IMR-90 (cell line): ENCODE results near the gene IPMK. TPM values are rescaled to one million over a fixed set of nuclear protein-coding genes. Genes with fewer than 3 reads are reported as not detected.

Source experiments
- ATAC-seq: fragments of 200-7000 bp; cut with Tn5 transposase; 2 replicates; pipeline ENCODE4 v1.9.1; 2020; ENCODE audit warnings: low read depth, mild to moderate bottlenecking, moderate library complexity
- BruUV-seq: library from RNA; stranded (reverse); fragments of 400-500 nt; replicated peaks from 2 replicates; lab custom pipeline; 2021; lab: Mats Ljungman, UMichigan
- CTCF ChIA-PET: fragments of 300-600 bp; formaldehyde crosslinking; extraction: SDS; loops from one replicate; lab custom pipeline; 2021; ENCODE audit warnings: antibody characterized with exemption; lab: Yijun Ruan, JAX
- POLR2A ChIA-PET: fragments of 300-600 bp; sonication (Branson Sonifier 250); formaldehyde crosslinking; loops from one replicate; lab custom pipeline; 2022; ENCODE audit warnings: antibody characterized with exemption; ENCODE audit not compliant: unreplicated experiment; lab: Charles Lee
- DNase-seq: peaks from one replicate; pipeline ENCODE4 v3.0.0; 2013
- H2AFZ ChIP-seq: replicated peaks from 2 replicates; pipeline ENCODE3; 2013; ENCODE audit warnings: low read length, mild to moderate bottlenecking; ENCODE audit not compliant: poor library complexity
- H2AK5ac ChIP-seq: 2 replicates; pipeline ENCODE4 v1.6.1; 2013; ENCODE audit warnings: low read depth, low read length, inconsistent platforms
- H2AK9ac ChIP-seq: replicated peaks from 2 replicates; pipeline ENCODE3; 2013; ENCODE audit warnings: mild to moderate bottlenecking, low read depth, low read length, moderate library complexity; ENCODE audit not compliant: poor library complexity
- H2BK120ac ChIP-seq: 2 replicates; pipeline ENCODE4 v1.6.1; 2013; ENCODE audit warnings: low read depth, low read length, inconsistent platforms
- H2BK15ac ChIP-seq: 3 replicates; pipeline ENCODE4 v1.6.1; 2013; ENCODE audit warnings: low read depth, low read length, inconsistent platforms
- H2BK20ac ChIP-seq: 2 replicates; pipeline ENCODE4 v1.6.1; 2013; ENCODE audit warnings: low read depth, mild to moderate bottlenecking, inconsistent platforms, low read length, moderate library complexity
- H2BK5ac ChIP-seq: 2 replicates; pipeline ENCODE4 v1.6.1; 2013; ENCODE audit warnings: mild to moderate bottlenecking, low read depth, low read length, inconsistent platforms; ENCODE audit not compliant: poor library complexity, severe bottlenecking
- H3K14ac ChIP-seq: replicated peaks from 2 replicates; pipeline ENCODE4 v1.6.1; 2013; ENCODE audit warnings: low read depth, low read length, inconsistent platforms
- H3K18ac ChIP-seq: 2 replicates; pipeline ENCODE4 v1.6.1; 2013; ENCODE audit warnings: low read depth, low read length, control low read depth
- H3K23ac ChIP-seq: 2 replicates; pipeline ENCODE4 v1.6.1; 2013; ENCODE audit warnings: low read depth, low read length, inconsistent platforms
- H3K27ac ChIP-seq: 2 replicates; pipeline ENCODE4 v1.5.1; 2013; ENCODE audit warnings: mild to moderate bottlenecking, control low read depth, low read length; ENCODE audit not compliant: insufficient read depth
- H3K27me3 ChIP-seq: 2 replicates; pipeline ENCODE4 v1.6.1; 2013; ENCODE audit warnings: low read length; ENCODE audit not compliant: control insufficient read depth, insufficient read depth
- H3K36me3 ChIP-seq: 2 replicates; pipeline ENCODE4 v1.6.1; 2013; ENCODE audit warnings: low read length, mixed read lengths; ENCODE audit not compliant: control insufficient read depth, insufficient read depth
- H3K4ac ChIP-seq: 2 replicates; pipeline ENCODE4 v1.6.1; 2013; ENCODE audit warnings: low read depth, low read length, inconsistent platforms
- H3K4me1 ChIP-seq: 2 replicates; pipeline ENCODE4 v1.6.1; 2013; ENCODE audit warnings: low read length, mixed read lengths; ENCODE audit not compliant: control insufficient read depth, insufficient read depth
- H3K4me2 ChIP-seq: 2 replicates; pipeline ENCODE4 v1.6.1; 2013; ENCODE audit warnings: low read depth, mild to moderate bottlenecking, control low read depth, low read length, moderate library complexity
- H3K4me3 ChIP-seq: 2 replicates; pipeline ENCODE4 v1.5.1; 2013; ENCODE audit warnings: low read depth, mild to moderate bottlenecking, control low read depth, low read length, moderate library complexity; ENCODE audit not compliant: insufficient read depth
- H3K56ac ChIP-seq: 2 replicates; pipeline ENCODE4 v1.6.1; 2013; ENCODE audit warnings: low read length, inconsistent platforms; ENCODE audit not compliant: insufficient read depth; ENCODE audit errors: extremely low read depth
- H3K79me1 ChIP-seq, 2 experiments: 2 replicates each; pipeline ENCODE4 v1.6.1; 2013; ENCODE audit warnings: low read length in 2 of 2, inconsistent platforms in 1 of 2, low read depth in 1 of 2
- H3K9ac ChIP-seq: 2 replicates; pipeline ENCODE4 v1.6.1; 2013; ENCODE audit warnings: low read depth, low read length, control low read depth
- H3K9me1 ChIP-seq: 2 replicates; pipeline ENCODE4 v1.6.1; 2013; ENCODE audit warnings: low read length, inconsistent platforms; ENCODE audit not compliant: insufficient read depth
- H3K9me3 ChIP-seq: 2 replicates; pipeline ENCODE4 v1.6.1; 2013; ENCODE audit warnings: low read length; ENCODE audit not compliant: control insufficient read depth, insufficient read depth
- H4K20me1 ChIP-seq: 2 replicates; pipeline ENCODE4 v1.6.1; 2013; ENCODE audit warnings: low read length, inconsistent platforms; ENCODE audit not compliant: insufficient read depth
- H4K5ac ChIP-seq: 2 replicates; pipeline ENCODE4 v1.6.1; 2013; ENCODE audit warnings: mild to moderate bottlenecking, low read depth, low read length, control low read depth
- H4K8ac ChIP-seq, 2 experiments: 2 replicates each; pipeline ENCODE4 v1.6.1; 2013; ENCODE audit warnings: low read depth in 2 of 2, low read length in 2 of 2, control low read depth in 1 of 2, inconsistent platforms in 1 of 2
- H4K91ac ChIP-seq: 2 replicates; pipeline ENCODE4 v1.6.1; 2013; ENCODE audit warnings: low read depth, low read length, inconsistent platforms; ENCODE audit not compliant: insufficient read depth
- CHD1 ChIP-seq: IDR thresholded peaks from 2 replicates; pipeline ENCODE4 v1.6.1; 2012; ENCODE audit warnings: low read depth, low read length, improper control_type of control experiment
- FOS ChIP-seq: fragments of 150-350 bp; IDR thresholded peaks from 2 replicates; pipeline ENCODE4 v1.6.1; 2016; ENCODE audit warnings: low read depth, low read length
- MXI1 ChIP-seq: IDR thresholded peaks from 2 replicates; pipeline ENCODE4 v1.6.1; 2012; ENCODE audit warnings: low read depth, mild to moderate bottlenecking, low read length, moderate library complexity, borderline replicate concordance
- RFX5 ChIP-seq: IDR thresholded peaks from 2 replicates; pipeline ENCODE4 v1.8.0; 2012; ENCODE audit warnings: low read depth, mild to moderate bottlenecking, low read length, moderate library complexity
- WGBS, 2 experiments: methylation state at CpG; one replicate each; pipeline versions ENCODE4 v1.1.5 to v1.1.7; 2013; ENCODE audit warnings: missing lambda C conversion rate in 2 of 2; ENCODE audit not compliant: insufficient read length in 1 of 2; ENCODE audit errors: extremely low coverage in 2 of 2; 5-methylcytosine and 5-hydroxymethylcytosine counted together
- dilution Hi-C: fragments of 300-500 bp; cut with HindIII; formaldehyde crosslinking; loops from one replicate; pipeline ENCODE4 v1.14.3; 2018; ENCODE audit warnings: low sequenced_read_pairs; ENCODE audit not compliant: unreplicated experiment
- in situ Hi-C: fragments of 300-500 bp; cut with MboI; formaldehyde crosslinking; loops from 3 replicates; pipeline ENCODE4 v1.14.3; 2019; ENCODE audit warnings: low sequenced_read_pairs, inconsistent platforms, mixed read lengths
- intact Hi-C: fragments of 100-400 bp; cut with micrococcal nuclease; formaldehyde crosslinking; loops from 2 replicates; pipeline ENCODE4 v1.10.0; 2022
- polyA plus RNA-seq, 3 experiments: library from polyadenylated mRNA; depleted of rRNA; stranded (reverse); fragments of >200 nt; gene quantifications; 2 replicates each; pipeline ENCODE4 v1.2.3, GENCODE V29; 2012; ENCODE audit warnings: low replicate concordance in 1 of 3
- total RNA-seq: library from RNA; depleted of rRNA; stranded (reverse); fragments of >200 nt; gene quantifications from 2 replicates; pipeline ENCODE4 v1.2.3, GENCODE V29; 2012

IPMK gene
- total and polyA plus RNA-seq, 2 of the 4 experiments (the other 2 are of a cell fraction) = 0.89 to 2.0 TPM

GRCh38 chr10:58268454-58268945, 806 bp upstream of the IPMK start:
- TF ChIP-seq FOS (no peak), CHD1 (no peak), RFX5 (no peak), MXI1 (no peak)
- peak overlapping the region; percentile 71 for H3K4me2 ChIP-seq
- no peak overlapping the region for H2AK5ac ChIP-seq
- H3K36me3 ChIP-seq = no peaks in the 10 kb centered on the region
- H3K4ac ChIP-seq = no peak overlapping the region
- no peaks in the 10 kb centered on the region; the same call in 1 of the 2 replicates for H4K20me1 ChIP-seq
- peak overlapping the region; percentile 98 for H2AFZ ChIP-seq
- H2AK9ac ChIP-seq = no peak overlapping the region
- no peak overlapping the region for H3K18ac ChIP-seq
- H3K79me1 ChIP-seq = peaks cover 3 to 32% of the 10 kb centered on the region in 2 experiments
- H3K23ac ChIP-seq = no peak overlapping the region
- BruUV-seq = no TSS peak
- no peaks in the 10 kb centered on the region for H3K4me1 ChIP-seq
- H4K91ac ChIP-seq = no peak overlapping the region
- ATAC-seq (no peak), DNase-seq (no peak)
- H3K27me3 ChIP-seq = no peaks in the 10 kb centered on the region
- no peak overlapping the region for H4K5ac ChIP-seq
- no peak overlapping the region for H3K14ac ChIP-seq
- H3K9me3 ChIP-seq = no peaks in the 10 kb centered on the region
- H4K8ac ChIP-seq = peak overlapping the region in 1 of 2 experiments; percentile 78; a peak in 1 of 4 replicates
- H2BK15ac ChIP-seq = no peak overlapping the region
- intact Hi-C loops = loop anchor here (2.0 kb wide), 1 partner anchor 90 kb away; no protein-coding TSS in a partner anchor
- dilution Hi-C loops = no loop called here
- no peak overlapping the region for H3K56ac ChIP-seq
- POLR2A ChIA-PET = no interaction called here
- H3K9me1 ChIP-seq = no peaks in the 10 kb centered on the region
- no peak overlapping the region for H3K9ac ChIP-seq
- peak overlapping the region; percentile 64 for H3K4me3 ChIP-seq
- no peak overlapping the region for H2BK20ac ChIP-seq
- CTCF ChIA-PET = interaction anchor here (0.9 to 1.5 kb wide), 3 partner anchors 22 to 46 kb away, joined by 3 to 4 read pairs (median 4); no protein-coding TSS in a partner anchor
- H2BK120ac ChIP-seq = no peak overlapping the region
- no peak overlapping the region for H3K27ac ChIP-seq
- no CpG with 5 or more reads among the region's 13 CpGs for WGBS, 2 experiments
- in situ Hi-C loops = no loop called here
- peak overlapping the region; percentile 33 for H2BK5ac ChIP-seq
